ENCODE results near the gene TMEM145. TPM values are rescaled to one million over a fixed set of nuclear protein-coding genes. Genes with fewer than 3 reads are reported as not detected.
"Not testable (repeated sequence)": the region's sequence is repeated elsewhere in the genome, so short reads cannot be mapped to it uniquely, and the experiment has no call there.

The TMEM145 gene
- polyA plus RNA-seq, 1 donor from 2014 or later: 30.9 TPM

GRCh38 chr19:42330241-42330711 is 17.2 kb downstream of the TMEM145 start:
- H3K4me3 ChIP-seq (ENCODE audit: low read length): no peak overlapping the region
- H3K9me2 ChIP-seq (ENCODE audit: insufficient read depth, low read length): no peaks in the 10 kb centered on the region
- no peak overlapping the region for H3K4me2 ChIP-seq (ENCODE audit: low read length)
- H4K20me1 ChIP-seq (ENCODE audit: insufficient read depth): no peaks in the 10 kb centered on the region
- TF ChIP-seq POLR2AphosphoS5 (IDR thresholded peaks at IDR 0.05): no peak
- TF ChIP-seq EP300 (conservative IDR thresholded peaks at IDR 0.05; ENCODE audit: poor library complexity, severe bottlenecking): no peak
- TF ChIP-seq TAF1 (IDR thresholded peaks at IDR 0.05; ENCODE audit: low read depth): no peak
- TF ChIP-seq REST (IDR thresholded peaks at IDR 0.05; ENCODE audit: borderline replicate concordance): no peak
- no peak for TF ChIP-seq SMC3 (conservative IDR thresholded peaks at IDR 0.05; ENCODE audit: poor library complexity)
- no peak for TF ChIP-seq MXI1 (conservative IDR thresholded peaks at IDR 0.05; ENCODE audit: poor library complexity, severe bottlenecking)
- no peak for TF ChIP-seq EZH2 (IDR thresholded peaks at IDR 0.05; ENCODE audit: borderline replicate concordance, insufficient read depth, low read length, poor library complexity, severe bottlenecking)
- TF ChIP-seq, protein P1, sequence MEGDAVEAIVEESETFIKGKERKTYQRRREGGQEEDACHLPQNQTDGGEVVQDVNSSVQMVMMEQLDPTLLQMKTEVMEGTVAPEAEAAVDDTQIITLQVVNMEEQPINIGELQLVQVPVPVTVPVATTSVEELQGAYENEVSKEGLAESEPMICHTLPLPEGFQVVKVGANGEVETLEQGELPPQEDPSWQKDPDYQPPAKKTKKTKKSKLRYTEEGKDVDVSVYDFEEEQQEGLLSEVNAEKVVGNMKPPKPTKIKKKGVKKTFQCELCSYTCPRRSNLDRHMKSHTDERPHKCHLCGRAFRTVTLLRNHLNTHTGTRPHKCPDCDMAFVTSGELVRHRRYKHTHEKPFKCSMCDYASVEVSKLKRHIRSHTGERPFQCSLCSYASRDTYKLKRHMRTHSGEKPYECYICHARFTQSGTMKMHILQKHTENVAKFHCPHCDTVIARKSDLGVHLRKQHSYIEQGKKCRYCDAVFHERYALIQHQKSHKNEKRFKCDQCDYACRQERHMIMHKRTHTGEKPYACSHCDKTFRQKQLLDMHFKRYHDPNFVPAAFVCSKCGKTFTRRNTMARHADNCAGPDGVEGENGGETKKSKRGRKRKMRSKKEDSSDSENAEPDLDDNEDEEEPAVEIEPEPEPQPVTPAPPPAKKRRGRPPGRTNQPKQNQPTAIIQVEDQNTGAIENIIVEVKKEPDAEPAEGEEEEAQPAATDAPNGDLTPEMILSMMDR (IDR thresholded peaks at IDR 0.05; ENCODE audit: poor library complexity, severe bottlenecking): no peak
- TF ChIP-seq RAD21 (conservative IDR thresholded peaks at IDR 0.05): no peak
- H3K27ac ChIP-seq (ENCODE audit: low read length): no peak overlapping the region
- H3K9me3 ChIP-seq (ENCODE audit: low read length): no peaks in the 10 kb centered on the region
- no peak overlapping the region for H3K9ac ChIP-seq (ENCODE audit: low read length)
- no peak overlapping the region for H2AFZ ChIP-seq (ENCODE audit: low read depth, low read length)
- no peaks in the 10 kb centered on the region for H3K27me3 ChIP-seq (ENCODE audit: insufficient read depth, low read depth, low read length)
- H3F3A ChIP-seq (ENCODE audit: insufficient read depth, low read length, poor library complexity, severe bottlenecking): no peaks in the 10 kb centered on the region
- H3K36me3 ChIP-seq (ENCODE audit: insufficient read depth, low read length): no peaks in the 10 kb centered on the region
- H3K79me2 ChIP-seq (replicated peaks; ENCODE audit: insufficient read depth, low read length): peaks cover 40% of the 10 kb centered on the region

DNA sequence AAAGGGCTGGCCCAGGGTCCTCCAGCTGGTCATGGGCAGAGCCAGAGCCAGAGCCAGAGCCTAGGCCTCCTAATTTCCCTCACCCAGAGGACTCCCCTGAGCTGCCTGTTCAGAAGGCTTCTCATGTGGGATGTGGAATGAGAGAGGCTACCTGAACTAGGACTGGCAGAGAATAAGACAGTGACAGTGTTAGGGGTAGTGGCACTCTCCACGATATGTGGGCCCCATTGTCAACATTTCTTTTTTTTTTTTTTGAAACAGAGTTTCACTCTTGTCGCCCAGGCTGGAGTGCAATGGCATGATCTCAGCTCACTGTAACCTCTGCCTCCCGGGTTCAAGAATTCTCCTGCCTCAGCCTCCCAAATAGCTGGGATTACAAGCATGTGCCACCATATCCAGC is 18.2 kb downstream of the TMEM145 start:
- H3K9me2 ChIP-seq (ENCODE audit: insufficient read depth, low read length); H3K9me3 ChIP-seq (ENCODE audit: low read length); H3K9ac ChIP-seq (ENCODE audit: low read length); H2AFZ ChIP-seq (ENCODE audit: low read depth, low read length); H3K4me2 ChIP-seq (ENCODE audit: low read length); H3K36me3 ChIP-seq (ENCODE audit: insufficient read depth, low read length); H4K20me1 ChIP-seq (ENCODE audit: insufficient read depth); H3K27ac ChIP-seq (ENCODE audit: low read length); H3K27me3 ChIP-seq (ENCODE audit: insufficient read depth, low read depth, low read length); H3K4me3 ChIP-seq (ENCODE audit: low read length); H3F3A ChIP-seq (ENCODE audit: insufficient read depth, low read length, poor library complexity, severe bottlenecking): not testable (repeated sequence)
- peaks cover 31% of the 10 kb centered on the region for H3K79me2 ChIP-seq (replicated peaks; ENCODE audit: insufficient read depth, low read length)

DNA sequence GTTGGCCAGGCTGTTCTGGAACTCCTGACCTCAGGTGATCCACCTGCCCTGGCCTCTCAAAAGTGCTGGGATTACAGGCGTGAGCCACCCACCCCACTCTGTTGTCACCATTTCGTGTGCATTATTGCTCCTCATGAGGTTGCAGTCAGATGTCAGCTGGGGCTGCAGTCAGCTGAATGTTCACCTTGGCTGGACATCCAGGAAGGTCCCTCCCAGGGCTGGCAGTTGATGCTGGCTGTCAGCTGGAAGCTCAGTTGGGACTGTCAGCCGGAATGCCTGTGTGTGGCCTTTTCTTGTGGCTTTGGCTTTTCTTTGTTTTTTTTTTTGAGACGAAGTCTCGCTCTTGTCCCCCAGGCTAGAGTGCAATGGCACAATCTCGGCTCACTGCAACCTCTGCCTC is 18.9 kb downstream of the TMEM145 start:
- H3K9ac ChIP-seq (ENCODE audit: low read length): no peak overlapping the region
- no peak overlapping the region for H3K4me3 ChIP-seq (ENCODE audit: low read length)
- peaks cover 5% of the 10 kb centered on the region for H3K36me3 ChIP-seq (ENCODE audit: insufficient read depth, low read length)
- no peak overlapping the region for H2AFZ ChIP-seq (ENCODE audit: low read depth, low read length)
- H3F3A ChIP-seq (ENCODE audit: insufficient read depth, low read length, poor library complexity, severe bottlenecking): no peaks in the 10 kb centered on the region
- H3K9me2 ChIP-seq (ENCODE audit: insufficient read depth, low read length): no peaks in the 10 kb centered on the region
- H3K27me3 ChIP-seq (ENCODE audit: insufficient read depth, low read depth, low read length): no peaks in the 10 kb centered on the region
- H3K9me3 ChIP-seq (ENCODE audit: low read length): no peaks in the 10 kb centered on the region
- no peak overlapping the region for H3K27ac ChIP-seq (ENCODE audit: low read length)
- H3K4me2 ChIP-seq (ENCODE audit: low read length): no peak overlapping the region
- no peak for TF ChIP-seq MXI1 (conservative IDR thresholded peaks at IDR 0.05; ENCODE audit: poor library complexity, severe bottlenecking)
- no peak for TF ChIP-seq EP300 (conservative IDR thresholded peaks at IDR 0.05; ENCODE audit: poor library complexity, severe bottlenecking)
- no peak for TF ChIP-seq REST (IDR thresholded peaks at IDR 0.05; ENCODE audit: borderline replicate concordance)
- TF ChIP-seq EZH2 (IDR thresholded peaks at IDR 0.05; ENCODE audit: borderline replicate concordance, insufficient read depth, low read length, poor library complexity, severe bottlenecking): no peak
- TF ChIP-seq POLR2AphosphoS5 (IDR thresholded peaks at IDR 0.05): no peak
- no peak for TF ChIP-seq TAF1 (IDR thresholded peaks at IDR 0.05; ENCODE audit: low read depth)
- H3K79me2 ChIP-seq (replicated peaks; ENCODE audit: insufficient read depth, low read length): peaks cover 24% of the 10 kb centered on the region
- no peaks in the 10 kb centered on the region for H4K20me1 ChIP-seq (ENCODE audit: insufficient read depth)
